Thoracic aorta (tissue), 2 donors: ENCODE data around the gene SNAP29. TPM values are rescaled to one million over a fixed set of nuclear protein-coding genes. Genes with fewer than 3 reads are reported as not detected.

Experiments
- ATAC-seq: fragments of 150-250 bp; one replicate; pipeline ENCODE4 v1.8.0; 2017; ENCODE audit warnings: low read depth; ENCODE audit not compliant: insufficient number of reproducible peaks, low FRiP score
- DNase-seq: peaks from one replicate; pipeline ENCODE4 v3.0.0-alpha.2; 2020; ENCODE audit warnings: low spot score
- H3K27ac ChIP-seq, 2 donors: fragments of 200-600 bp; sonication (generic); 1 replicate in 1 of 2; 2 replicates in 1 of 2; pipeline ENCODE4 v1.5.1; 2016; ENCODE audit warnings: mild to moderate bottlenecking in 2 of 2, moderate library complexity in 2 of 2
- H3K27me3 ChIP-seq: fragments of 200-600 bp; sonication (generic); replicated peaks from 2 replicates; pipeline ENCODE4 v1.6.0; 2016; ENCODE audit warnings: mild to moderate bottlenecking; ENCODE audit not compliant: insufficient read depth
- H3K36me3 ChIP-seq: fragments of 200-600 bp; sonication (generic); one replicate; pipeline ENCODE4 v1.5.1; 2016
- H3K4me1 ChIP-seq, 2 donors: fragments of 200-600 bp; sonication (generic); 1 replicate in 1 of 2; 2 replicates in 1 of 2; pipeline versions ENCODE4 v1.5.1 to v1.6.0; 2016; ENCODE audit warnings: low read depth in 2 of 2, mild to moderate bottlenecking in 1 of 2; ENCODE audit not compliant: control insufficient read depth in 1 of 2
- H3K4me3 ChIP-seq: fragments of 200-600 bp; sonication (generic); 2 replicates; pipeline ENCODE4 v1.5.1; 2016; ENCODE audit warnings: mild to moderate bottlenecking
- H3K9me3 ChIP-seq: fragments of 200-600 bp; sonication (generic); 2 replicates; pipeline ENCODE4 v1.5.1; 2016
- CTCF ChIP-seq: fragments of 200-600 bp; sonication (generic); IDR thresholded peaks from one replicate; pipeline ENCODE4 v1.5.1; 2019; ENCODE audit warnings: antibody characterized with exemption
- total RNA-seq, 2 donors: library from RNA; depleted of rRNA; stranded (reverse); fragments of >200 nt; gene quantifications; one replicate each; pipeline versions ENCODE4 v1.1.0 to v1.2.3, GENCODE V29; 2016

The SNAP29 gene
- 10 to 100 TPM; 18.2 to 20.6 TPM for total RNA-seq

GRCh38 chr22:20858615-20859416, at the start of gene SNAP29, which contains the start of gene PI4KA:
TSS of gene SNAP29 (plus strand) at chr22:20859007. CDS start at chr22:20859111, 104 bp downstream.
TSS of gene PI4KA (minus strand) at chr22:20858811. CDS start at chr22:20858725, 86 bp downstream.
- no peak for TF ChIP-seq CTCF
- H3K4me1 ChIP-seq: peaks cover 8 to 34% of the 10 kb centered on the region in 2 donors
- no peaks in the 10 kb centered on the region for H3K36me3 ChIP-seq
- H3K27me3 ChIP-seq: no peaks in the 10 kb centered on the region
- DNase-seq (peak; percentile 99), ATAC-seq (peak; percentile 100)
- peak within 1 kb of the TSS; percentile 78 to 89 for H3K27ac ChIP-seq
- H3K4me3 ChIP-seq: peak within 1 kb of the TSS; percentile 84
- no peaks in the 10 kb centered on the region for H3K9me3 ChIP-seq

GRCh38 chr22:20809538-20810185, 49.1 kb upstream of the SNAP29 start:
- H3K27me3 ChIP-seq: no peaks in the 10 kb centered on the region
- no peak for ATAC-seq
- TF ChIP-seq CTCF: no peak
- H3K4me3 ChIP-seq: no peak overlapping the region
- H3K36me3 ChIP-seq: peaks cover 55% of the 10 kb centered on the region
- no peak overlapping the region for H3K27ac ChIP-seq
- DNase-seq: no peak
- no peaks in the 10 kb centered on the region for H3K9me3 ChIP-seq
- no peaks in the 10 kb centered on the region for H3K4me1 ChIP-seq

- ATAC-seq (no peak), DNase-seq (no peak)
- no peak for TF ChIP-seq CTCF
- no peaks in the 10 kb centered on the region for H3K9me3 ChIP-seq
- H3K27ac ChIP-seq: no peak overlapping the region
- H3K27me3 ChIP-seq: no peaks in the 10 kb centered on the region
- H3K36me3 ChIP-seq: peaks cover 50% of the 10 kb centered on the region
- no peak overlapping the region for H3K4me3 ChIP-seq
- no peaks in the 10 kb centered on the region for H3K4me1 ChIP-seq
These were observed 48.2 kb upstream of the SNAP29 start for GRCh38 chr22:20810645-20811044.

- Histone ChIP-seq H3K4me3 (no peak overlapping the region), H3K4me1 (no peaks in the 10 kb centered on the region), H3K27ac (no peak overlapping the region), H3K9me3 (no peaks in the 10 kb centered on the region), H3K27me3 (no peaks in the 10 kb centered on the region), H3K36me3 (peaks cover 44% of the 10 kb centered on the region)
- no peak for TF ChIP-seq CTCF
- ATAC-seq: no peak
- no peak for DNase-seq
These were observed 47.6 kb upstream of the SNAP29 start for GRCh38 chr22:20811171-20811570.

- Histone ChIP-seq H3K4me3 (no peak overlapping the region), H3K9me3 (no peaks in the 10 kb centered on the region), H3K27me3 (no peaks in the 10 kb centered on the region), H3K4me1 (no peaks in the 10 kb centered on the region), H3K27ac (no peak overlapping the region), H3K36me3 (peaks cover 44% of the 10 kb centered on the region)
- no peak for TF ChIP-seq CTCF
- no peak for DNase-seq
- ATAC-seq: no peak
These were observed 46.7 kb upstream of the SNAP29 start for GRCh38 chr22:20811971-20812660.
